ELR (cell line): ENCODE measurements around the gene PLXND1.
"Not testable (repeated sequence)": the region's sequence is repeated elsewhere in the genome, so short reads cannot be mapped to it uniquely, and the experiment has no call there.

ENCODE experiments used
- DNase-seq: peaks from one replicate; pipeline ENCODE4 v3.0.0-alpha.2; 2015; ENCODE audit warnings: low read depth

The PLXND1 gene

DNA sequence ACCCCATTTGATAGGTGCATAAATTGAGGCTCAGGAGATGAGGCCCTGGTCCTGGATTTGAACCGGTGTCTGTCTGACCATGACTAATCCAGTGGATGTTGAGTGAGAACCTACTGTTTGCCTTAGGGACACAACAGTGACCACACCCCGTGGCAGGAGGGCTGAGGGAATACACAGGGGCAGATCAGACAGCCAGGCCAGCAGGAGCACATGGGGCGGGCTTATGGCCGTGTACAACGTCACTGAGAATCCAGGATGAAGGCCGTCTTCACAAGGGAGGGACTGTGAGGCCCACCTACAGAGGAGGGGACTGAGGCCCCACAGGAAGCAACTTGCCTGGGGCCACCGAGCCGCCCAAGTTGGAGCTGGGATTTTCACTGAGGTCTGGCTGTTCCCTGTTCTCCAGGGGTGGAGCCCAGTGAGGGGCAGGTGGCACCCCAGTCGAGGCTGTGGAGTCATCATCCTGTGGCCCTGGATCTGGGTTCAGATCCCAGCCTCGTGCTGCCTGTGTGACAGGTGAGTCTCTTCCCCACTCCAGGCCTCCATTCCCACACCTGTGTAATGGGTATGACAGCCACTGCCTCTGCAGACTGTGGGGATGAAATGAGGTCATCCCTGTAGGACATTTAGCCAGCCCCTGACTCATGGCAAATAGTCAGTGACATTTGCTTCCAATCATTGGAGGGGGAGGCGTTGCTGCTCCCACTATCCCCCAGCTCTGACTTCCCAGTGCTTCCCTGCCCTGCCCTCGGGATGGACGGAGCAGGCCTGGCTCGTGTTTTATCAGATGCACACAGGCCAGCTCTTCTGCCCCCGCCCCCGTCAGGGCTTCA is 6.3 kb upstream of the PLXND1 start:
- peak; percentile 55 for DNase-seq

DNA sequence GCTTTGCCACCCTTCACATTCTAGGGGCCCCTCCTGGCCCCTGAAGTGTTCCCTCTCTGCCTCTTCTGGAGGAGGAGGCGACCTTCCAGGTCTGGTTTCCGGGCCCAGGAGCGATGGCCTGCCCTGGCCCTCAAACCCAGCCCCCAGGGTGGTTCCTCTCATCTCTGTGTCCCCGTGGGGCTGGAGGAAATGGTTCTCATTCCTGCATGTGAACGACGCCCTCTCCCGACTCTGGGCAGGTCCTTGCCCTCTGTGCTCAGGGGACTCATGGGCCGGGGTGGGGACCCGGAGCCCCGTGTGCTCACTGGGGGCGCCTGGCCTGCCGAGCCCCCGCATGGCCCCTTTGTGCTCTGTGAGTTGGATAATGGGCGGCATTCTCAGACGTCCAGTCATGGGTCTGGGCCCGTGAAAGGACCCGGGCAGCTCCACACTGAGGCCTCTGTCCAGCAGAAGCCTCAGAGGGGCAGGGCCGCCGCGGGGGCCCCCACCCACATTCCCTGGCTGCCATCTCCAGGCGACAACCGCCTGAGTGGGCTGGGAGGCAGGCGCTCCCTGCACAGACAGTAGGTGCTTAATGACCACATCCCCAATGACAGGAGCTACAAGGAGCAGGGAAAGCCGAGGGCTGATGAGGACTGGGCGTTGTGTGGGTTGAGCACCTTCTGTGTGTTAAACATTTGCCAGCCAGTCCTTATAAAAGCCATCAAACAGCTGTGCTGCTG is 5.5 kb upstream of the PLXND1 start:
- peak; percentile 68 for DNase-seq

DNA sequence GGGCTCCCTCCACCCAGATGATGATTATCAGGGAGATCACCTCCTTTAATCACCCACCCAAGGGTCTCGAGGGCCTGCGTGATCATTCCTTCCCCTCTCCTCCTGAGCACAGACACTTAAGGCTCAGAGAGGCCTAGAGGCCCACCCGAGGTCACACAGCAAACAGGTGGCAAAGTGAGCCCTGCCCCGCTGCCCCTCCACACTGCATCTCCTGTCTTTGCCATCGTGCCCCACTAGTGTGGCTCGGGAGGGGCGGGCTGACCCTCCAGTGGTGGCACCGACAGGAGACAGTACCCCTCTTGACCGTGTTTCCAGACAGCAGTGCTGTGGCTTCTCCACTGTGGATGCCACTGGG is 4.9 kb upstream of the PLXND1 start:
- no peak for DNase-seq

DNA sequence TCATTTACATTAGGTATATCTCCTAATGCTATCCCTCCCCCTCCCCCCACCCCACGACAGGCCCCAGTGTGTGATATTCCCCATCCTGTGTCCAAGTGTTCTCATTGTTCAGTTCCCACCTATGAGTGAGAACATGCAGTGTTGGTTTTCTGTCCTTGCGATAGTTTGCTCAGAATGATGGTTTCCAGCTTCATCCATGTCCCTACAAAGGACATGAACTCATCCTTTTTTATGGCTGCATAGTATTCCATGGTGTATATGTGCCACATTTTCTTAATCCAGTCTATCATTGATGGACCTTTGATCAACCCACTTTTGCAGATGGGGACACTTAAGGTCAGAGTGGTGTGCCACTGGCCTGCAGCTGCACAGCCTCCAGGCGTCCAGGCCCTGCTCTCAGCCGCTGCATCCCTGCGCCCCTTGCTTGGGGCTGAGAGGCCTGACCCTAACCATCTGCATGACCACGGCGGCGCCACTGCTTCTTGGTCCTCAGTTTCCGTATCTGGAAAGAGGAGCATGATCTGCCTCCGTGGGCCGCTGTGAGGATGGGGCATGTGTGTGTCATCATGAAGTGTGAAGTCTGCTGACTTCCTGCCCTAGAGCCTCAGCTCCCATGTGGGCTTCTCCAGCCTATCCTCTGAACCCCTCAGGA is 4.4 kb upstream of the PLXND1 start:
- not testable (repeated sequence) for DNase-seq

DNA sequence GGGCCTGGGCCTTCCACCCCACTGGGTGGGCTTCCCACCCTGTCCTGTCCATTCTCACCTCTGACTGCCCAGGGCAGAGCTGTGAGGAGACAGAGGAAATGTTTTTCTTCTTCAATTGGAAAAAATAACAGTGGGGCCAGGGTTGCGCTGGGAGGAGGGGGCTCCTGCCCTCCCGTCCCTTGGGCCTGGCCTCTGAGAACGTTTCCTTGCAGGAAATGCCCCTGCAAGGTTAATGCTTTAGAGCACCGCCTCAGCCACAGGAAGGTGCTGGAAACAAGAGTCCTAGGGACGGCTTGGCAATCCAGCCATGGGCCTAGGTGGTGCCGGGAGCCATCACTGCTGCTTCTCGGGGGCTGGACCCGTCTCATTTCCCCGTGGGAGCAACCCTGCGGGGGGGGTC is 3.8 kb upstream of the PLXND1 start:
- no peak for DNase-seq

DNA sequence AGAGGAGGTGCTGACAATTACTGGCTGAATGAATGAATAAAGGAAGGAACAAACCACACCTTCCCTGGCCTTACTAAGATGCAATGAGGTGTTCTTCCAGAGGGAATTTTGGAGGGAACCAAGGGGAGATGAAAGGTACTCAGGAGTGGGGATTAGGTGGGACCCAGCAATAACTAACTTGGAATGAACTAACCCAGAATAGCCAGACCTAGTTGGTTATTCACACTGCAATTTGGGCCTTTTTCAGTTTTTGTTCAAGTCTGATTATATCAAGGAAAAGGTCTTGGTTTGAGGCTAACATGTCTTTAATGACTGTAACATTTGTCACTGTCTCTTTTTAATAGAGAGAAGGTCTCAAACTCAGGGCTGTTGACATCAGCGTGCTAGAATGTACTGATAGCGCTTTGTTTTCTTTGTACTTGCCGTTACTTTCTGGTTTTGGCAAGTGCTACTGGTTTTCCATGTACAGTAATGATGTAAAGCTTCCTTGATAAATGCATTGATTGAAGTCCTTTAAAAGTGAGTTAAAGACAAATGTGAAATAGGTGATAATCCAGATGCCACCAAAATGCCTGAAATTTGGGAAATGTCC is 3.2 kb upstream of the PLXND1 start:
- peak; percentile 33 for DNase-seq

DNA sequence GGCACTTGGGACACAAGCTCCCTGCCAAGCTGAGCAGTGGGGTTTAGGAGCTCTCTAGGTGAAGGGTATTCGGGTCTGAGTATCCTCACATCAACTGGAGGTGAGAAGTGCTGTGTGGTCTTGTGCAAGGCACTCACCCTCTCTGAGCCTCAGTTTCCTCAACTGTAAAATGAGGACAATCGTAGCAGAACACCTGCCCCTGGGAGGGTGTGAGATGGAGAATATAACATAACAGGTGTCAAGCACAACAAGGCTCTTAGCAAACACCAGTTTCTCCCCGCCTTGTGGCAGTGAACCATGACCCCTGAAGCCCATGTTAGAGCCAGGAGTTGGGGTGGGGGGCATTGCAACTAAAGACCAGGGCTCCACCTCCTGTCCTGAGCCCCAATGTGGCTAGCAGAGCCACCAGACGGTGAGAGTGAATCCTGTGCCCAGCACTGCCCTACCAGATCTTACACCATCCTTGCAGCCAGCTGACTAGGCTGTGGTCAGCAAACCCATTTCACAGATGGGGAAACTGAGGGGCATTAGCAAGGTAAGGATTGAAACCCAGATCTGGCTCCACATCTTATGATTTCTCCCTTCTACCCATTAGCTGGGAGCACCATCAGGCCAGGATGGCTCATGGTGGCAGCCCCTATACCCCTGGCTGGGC is 2.6 kb upstream of the PLXND1 start:
- no peak for DNase-seq

DNA sequence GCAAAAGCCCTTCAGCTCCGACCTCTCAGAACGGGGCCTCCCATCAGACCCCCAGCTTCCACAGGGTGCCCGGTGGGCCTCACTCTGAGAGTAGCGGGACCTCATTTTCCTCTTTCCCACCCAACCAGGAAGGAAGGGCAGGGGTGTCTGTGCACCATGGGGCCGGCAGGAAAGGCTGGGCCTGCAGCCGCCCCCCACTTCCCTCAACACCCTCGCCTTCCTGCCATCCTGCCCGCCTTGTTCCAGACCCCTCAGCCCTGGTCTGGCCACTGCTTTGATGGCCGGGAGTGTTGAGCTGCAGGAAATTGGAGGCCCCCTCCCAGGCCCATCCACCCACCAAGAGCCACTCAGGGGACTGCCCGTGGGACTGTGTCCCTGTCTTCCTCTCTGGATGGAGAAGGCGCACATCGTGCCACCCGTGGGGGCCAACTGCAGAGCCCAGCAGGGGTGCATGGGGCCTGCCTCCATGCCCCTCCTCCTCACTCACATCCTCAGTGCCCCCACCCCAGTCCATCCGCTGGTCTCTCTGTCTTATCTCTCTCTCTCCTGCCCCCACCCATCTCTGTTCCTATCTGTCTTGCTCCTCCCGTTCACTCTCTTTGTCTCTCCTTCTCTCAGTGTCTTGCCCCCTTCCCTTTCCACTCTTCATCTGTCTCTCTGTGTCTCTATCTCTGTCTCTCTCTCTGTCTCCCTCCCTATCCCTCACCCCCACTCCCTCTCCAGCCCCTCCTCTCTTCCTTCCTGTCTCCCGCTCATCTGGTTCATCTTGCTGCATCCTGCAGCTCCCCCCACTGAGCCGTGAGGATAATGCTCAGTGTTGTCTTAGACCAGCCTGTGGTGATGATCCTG is 1.8 kb upstream of the PLXND1 start:
- DNase-seq = peak; percentile 72

DNA sequence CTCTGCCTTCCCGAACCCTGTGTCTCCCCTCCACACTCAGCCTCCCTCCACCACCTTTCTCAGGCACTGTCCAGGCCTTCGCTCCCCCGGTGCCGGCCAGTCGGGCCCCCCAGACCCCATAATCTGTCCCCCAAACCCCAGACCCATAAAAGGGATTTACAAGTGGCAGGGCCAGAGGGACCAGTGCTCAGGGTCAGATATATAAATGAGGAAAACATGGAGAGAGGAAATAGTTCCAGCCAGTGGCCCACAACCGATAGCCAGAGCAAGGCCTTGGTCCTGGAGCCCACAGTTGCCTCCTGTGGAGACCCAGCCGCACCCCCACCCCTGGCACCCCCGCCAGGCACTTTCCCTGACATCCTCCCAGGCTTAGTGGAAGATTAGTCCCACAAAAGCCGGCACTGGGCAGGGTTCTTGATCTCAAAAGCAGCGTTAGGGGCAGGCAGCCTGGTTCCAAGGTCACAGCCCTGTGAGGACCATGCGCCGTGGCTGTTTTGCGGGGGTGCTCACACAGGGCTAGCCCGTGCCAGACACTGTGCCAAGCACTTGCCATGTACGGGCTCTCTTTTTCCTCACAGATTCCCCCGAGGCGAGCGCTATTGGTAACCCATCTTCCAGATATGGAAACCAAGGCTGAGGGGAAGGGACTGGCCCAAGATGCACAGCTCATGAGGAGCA is 1.1 kb upstream of the PLXND1 start:
- no peak for DNase-seq

DNA sequence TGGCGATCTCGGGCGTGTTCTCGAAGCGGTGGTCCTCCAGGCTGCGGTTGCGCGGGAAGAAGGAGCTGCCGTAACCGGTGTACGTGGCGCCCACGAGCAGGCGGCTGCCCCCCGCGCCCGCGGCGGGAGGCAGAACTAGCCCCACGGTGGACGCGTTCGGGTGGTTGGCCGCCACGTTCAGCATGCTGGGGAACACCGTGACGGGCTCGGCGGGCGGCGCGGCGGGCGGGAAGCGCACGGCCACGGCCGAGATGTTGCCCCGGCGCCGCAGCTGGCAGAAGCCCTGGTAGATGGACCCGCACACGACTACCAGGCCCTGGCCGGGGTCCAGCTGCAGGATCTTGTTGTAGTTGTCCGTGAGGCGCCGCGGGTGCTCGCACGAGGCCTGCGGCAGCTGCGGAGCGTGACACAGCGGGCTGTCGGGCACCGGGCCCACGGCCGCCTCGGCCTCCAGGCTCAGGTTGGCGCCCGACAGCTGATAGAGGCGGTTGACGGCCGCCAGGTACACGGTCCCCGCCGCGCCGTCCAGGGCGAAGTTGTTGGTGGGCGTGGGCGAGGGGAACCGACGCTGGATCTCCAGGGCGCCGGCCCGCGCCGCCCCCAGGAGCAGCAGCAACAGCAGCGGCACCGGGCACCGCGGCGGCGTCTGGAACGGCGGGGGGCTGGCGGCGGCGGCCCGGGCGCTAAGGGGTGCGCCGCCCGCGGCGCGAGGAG is 397 bp downstream of the PLXND1 start:
- peak; percentile 54 for DNase-seq

DNA sequence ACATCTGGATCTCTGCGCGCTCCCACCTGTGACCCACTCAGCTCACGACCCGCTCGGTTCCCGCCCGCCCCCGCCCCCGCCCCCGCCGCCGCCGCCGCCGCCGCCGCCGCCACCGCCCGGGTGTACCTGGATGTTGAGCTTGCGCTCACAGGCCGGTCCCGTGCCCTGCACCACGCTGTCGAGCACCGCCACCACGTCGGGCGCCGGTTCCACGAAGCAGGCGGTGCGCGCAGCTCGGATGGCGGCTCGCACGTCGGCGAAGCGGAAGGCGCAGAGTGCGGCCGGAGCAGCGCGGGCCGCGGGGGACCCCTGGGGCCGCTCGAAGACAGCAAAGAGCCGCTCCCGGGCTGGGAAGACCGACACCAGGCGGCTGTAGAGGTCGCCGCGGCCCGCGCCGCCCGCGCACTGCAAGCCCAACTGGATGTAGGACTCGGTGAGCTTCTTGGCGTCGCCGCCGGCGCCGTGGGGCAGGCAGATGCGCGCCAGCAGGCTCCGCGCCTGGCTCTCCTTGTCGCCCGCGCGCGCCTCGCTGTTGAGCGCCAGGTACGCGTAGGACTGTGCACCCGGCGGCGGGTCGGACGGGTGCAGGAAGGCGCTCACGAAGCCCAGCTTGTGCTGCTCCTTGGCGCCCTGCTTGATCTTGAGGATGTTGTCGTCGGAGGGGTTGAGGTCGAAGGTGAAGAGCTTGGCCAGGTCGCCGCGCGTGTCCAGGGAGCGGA is 1.1 kb downstream of the PLXND1 start:
- DNase-seq = peak; percentile 50

DNA sequence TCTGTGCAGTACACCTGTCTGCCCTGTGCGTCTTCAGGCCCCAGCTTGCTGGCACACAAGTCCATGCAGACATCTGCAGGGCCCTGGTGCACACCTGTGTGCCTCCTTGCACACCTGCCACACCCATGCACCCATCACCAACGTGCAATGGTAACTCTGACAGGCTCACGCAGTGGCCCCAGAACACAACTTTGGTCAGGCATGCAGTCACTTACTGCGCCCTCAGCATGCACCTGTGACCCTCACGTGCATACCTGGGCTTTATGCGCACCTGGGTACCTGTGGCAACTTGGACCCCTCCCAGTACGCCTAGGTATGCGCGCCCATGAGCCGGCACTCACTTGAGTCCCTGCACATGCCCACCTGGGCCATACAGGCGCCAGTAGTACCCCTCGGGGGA is 1.7 kb downstream of the PLXND1 start:
- no peak for DNase-seq

DNA sequence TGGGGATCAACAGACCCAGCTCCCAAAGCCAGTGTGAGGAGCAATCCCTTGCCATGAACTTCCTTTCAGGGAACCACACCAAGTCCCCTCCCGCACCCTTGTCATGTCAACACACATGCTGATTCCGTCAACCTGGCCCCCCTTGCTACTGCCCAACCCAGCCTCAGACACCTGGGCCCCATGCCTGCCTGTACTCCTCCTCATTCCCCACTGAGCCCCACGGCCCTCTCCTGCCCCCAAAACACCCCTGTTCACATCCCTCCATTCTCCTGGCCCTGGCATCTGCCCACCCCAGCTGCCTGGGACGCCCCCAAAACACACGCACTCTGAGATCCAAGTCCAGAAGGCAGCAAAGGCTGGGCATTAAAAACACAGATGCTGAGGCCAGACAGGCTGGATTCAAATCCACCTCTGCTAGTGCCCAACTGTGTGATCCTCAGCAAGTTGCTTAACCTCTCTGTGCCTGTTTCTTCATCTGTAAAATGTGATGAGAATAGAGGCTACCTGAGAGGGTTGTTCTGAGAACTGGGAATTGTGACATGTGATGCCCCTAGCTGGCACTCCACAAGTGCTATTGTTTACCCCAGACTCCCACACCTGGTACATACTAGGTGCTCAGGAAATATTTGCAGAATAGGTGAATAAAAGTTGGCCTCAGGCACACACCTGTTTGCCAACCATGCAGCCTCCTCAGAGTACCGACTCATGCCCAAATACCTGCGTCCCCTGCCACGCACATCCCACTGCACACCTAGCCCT is 2.3 kb downstream of the PLXND1 start:
- no peak for DNase-seq

DNA sequence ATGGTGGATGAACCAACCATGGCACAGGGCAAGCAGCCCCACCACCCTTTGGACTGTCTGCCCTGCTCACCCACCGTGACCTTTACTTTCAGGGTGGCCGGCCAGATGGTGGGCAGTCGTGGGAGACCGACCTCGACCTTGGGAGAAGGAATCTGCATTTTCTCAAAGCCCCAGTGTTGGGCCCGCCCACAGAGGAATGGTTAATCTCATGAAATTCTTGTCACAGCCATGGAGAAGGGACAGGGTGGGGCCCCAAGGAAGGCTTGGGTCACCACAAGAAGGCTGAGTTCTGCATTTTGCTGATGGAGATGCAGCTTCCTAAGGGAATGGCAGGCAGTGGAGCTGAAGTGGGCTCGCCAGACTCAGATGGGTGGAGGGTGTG is 2.9 kb downstream of the PLXND1 start:
- DNase-seq = no peak

DNA sequence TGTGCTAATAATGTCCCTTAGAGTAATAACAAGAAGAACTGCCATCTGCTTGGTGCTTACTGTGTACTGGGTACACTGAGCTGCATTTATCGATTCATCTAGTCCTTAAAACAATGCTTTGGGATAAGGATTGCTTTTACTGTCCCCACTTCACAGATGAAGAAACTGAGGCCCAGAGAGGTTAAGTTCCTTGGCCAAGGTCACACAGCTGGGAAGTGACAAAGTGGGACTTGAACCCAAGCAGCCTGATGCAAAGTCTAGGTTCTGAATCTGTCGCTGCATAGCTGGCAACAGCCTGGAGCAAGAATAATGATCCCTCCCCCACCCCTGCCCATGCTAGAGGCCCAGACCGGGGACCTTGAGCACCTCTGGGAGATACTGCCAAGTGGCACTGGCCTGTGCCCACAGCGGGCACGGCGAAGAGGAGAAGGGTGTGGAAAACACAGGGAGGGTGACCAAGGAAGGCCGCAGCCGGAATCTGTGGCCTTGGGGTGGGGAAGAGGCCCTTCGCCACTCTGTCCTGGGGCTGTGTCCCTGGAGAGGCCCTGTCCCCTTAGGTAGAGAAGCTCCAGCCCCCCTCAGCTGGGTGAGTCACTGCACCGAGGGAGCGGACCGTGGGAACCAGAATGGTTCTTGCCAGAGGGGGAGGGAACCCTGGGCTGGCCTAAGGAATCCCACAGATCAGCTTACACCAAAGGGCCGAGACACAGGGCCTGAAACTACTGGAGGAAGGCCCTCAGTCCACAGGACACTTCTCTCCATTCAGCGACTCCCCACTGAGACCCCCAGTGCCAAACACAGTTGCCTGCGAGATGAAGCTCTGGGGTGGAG is 3.5 kb downstream of the PLXND1 start:
- DNase-seq = peak; percentile 88

DNA sequence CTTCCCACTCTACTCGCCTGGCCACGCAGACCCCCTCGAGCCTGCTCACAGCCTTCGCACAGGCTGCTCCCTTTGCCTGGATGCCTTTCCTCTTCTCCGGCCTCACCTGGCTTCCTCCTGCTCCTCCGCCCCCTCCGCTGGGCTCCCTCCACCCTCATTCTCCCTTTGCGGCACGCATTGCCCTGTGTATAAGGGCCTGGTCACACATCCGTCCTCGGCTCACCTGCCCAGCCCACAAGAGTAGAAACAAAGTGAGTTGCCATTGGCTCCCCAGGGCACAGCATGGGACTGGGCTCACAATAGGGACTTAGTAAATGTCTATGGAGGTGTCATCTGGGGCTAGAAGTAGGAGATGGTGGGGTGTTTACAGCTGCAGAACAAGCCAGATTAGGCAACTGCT is 4.2 kb downstream of the PLXND1 start:
- DNase-seq = no peak

DNA sequence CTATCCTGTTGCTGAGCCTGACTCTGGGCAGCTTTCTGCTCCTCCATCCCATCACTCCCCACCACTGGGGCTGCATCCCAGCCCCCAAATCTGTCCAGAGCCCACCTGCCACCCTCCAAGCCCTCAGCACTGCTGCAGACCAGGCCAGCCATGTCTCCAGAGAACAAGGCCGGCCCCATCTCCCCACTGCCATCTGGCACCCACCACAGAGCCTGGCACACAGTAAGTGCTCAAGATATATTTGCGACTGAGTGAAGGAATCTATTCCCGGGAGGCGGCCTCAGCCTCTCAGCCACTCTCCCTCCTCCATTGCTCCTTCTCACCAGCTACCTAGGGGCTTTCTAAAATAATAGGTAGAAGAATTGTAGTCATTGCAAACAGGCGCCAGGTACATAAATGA is 4.8 kb downstream of the PLXND1 start:
- no peak for DNase-seq

DNA sequence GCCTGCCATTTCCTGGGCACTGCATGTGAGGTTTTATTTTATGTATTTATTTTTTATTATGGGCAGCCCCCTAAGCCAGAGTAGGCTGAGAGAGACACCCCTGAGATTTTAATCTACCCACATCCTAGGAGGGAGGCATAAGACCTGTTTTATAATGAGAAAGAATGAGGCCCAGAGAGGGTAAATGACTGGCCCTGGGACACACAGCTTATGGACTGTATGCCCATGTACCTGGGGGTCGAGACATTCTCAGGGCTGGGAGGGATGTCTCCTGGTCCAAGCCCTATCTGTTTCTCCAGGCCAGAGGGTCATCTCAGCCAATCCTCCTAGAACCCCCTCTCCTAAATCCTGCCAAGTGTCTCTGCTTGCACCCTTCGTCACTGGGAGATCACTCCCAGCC is 6.1 kb downstream of the PLXND1 start:
- DNase-seq = no peak
